ENCODE data around the gene RTN4IP1.
"Not testable (repeated sequence)": the region's sequence is repeated elsewhere in the genome, so short reads cannot be mapped to it uniquely, and the experiment has no call there.

The RTN4IP1 gene

DNA sequence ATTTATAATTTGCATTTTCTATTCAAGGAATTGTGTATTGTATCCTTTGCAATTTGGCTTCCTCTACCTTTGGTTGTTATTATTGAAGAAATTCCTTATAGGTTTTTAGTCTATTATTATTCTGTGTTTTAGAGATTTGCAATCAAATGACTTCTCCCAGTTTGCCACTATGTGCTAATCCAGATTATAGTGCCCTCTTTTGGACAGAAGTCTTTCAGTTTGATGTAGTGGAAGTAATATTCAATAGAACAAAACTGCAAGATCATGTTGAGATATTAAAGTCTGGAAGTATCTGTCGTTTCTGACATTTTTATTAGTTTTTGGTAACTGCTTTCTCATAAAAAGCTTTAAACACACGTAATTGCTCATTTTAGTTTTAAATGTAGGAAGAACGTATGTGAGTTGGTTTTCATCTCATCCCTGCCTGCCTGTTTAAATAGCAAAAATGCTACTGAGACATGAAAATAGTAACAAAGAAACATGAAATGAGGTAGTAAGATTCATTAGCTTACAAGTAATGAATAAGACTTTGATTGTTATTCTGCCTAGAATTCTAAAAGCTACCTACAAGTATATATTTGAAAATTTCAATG, 72.8 kb downstream of the RTN4IP1 start:
- TF ChIP-seq, protein P1, sequence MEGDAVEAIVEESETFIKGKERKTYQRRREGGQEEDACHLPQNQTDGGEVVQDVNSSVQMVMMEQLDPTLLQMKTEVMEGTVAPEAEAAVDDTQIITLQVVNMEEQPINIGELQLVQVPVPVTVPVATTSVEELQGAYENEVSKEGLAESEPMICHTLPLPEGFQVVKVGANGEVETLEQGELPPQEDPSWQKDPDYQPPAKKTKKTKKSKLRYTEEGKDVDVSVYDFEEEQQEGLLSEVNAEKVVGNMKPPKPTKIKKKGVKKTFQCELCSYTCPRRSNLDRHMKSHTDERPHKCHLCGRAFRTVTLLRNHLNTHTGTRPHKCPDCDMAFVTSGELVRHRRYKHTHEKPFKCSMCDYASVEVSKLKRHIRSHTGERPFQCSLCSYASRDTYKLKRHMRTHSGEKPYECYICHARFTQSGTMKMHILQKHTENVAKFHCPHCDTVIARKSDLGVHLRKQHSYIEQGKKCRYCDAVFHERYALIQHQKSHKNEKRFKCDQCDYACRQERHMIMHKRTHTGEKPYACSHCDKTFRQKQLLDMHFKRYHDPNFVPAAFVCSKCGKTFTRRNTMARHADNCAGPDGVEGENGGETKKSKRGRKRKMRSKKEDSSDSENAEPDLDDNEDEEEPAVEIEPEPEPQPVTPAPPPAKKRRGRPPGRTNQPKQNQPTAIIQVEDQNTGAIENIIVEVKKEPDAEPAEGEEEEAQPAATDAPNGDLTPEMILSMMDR (IDR thresholded peaks at IDR 0.05), result peak; percentile 62
- TF ChIP-seq ZFX (IDR thresholded peaks at IDR 0.05; ENCODE audit: borderline replicate concordance), result no peak
- H3K27ac ChIP-seq, result no peak overlapping the region

DNA sequence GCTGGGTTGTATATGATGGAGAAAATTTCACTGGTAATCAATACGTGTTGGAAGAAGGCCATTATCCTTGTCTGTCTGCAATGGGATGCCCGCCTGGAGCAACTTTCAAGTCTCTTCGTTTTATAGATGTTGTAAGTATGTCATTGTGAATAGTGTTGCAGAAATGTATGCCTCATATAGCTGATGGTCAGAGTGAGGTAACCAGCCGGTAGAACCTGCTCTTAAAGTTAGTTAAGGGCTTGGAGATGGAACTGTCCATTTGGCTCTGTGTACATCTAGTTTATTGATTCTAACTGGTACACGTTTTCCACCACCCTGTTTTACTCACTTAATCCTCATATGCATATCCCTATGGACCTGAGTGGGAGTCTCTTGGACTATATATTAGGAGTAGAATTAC, 73.5 kb downstream of the RTN4IP1 start:
- H3K27ac ChIP-seq, result peak overlapping the region; percentile 0; the same call in 1 of the 2 replicates
- TF ChIP-seq, protein P1 (IDR thresholded peaks at IDR 0.05), result no peak
- no peak for TF ChIP-seq ZFX (IDR thresholded peaks at IDR 0.05; ENCODE audit: borderline replicate concordance)

DNA sequence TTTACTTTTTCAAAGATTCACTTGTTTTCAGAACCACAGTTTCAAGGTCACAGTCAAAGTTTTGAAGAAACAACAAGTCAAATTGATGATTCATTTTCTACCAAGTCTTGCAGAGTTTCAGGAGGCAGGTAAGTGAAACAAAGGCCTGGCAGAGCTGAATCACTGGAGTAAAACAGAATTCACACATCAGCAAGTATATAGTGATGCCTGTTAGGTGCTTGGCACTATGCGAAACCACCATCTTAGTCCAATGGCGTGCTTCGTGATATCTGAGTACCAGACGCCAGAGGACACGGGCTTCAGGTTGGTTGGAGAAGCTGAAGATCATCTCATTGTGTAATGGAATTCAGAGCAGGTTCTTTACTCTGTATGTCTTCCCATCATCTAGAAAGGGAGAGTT, 75.9 kb downstream of the RTN4IP1 start:
- H3K27ac ChIP-seq, result no peak overlapping the region
- no peak for TF ChIP-seq ZFX (IDR thresholded peaks at IDR 0.05; ENCODE audit: borderline replicate concordance)
- TF ChIP-seq, protein P1 (IDR thresholded peaks at IDR 0.05), result no peak

DNA sequence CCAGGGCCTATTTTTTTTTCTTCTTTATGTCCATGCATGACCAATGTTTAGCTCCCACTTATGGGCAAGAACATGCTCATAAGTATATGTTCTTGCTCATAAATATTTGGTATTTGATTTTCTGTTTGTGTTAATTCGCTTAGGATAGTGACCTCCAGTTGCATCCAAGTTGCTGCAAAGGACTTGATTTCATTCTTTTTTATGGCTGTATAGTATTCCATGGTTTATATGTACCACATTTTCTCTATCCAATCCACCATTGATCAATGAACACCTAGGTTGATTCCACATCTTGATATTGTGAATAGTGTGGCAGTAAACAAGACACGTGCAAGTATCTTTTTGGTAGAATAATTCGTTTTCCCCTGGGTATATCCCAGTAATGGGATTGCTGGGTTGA, 78.1 kb downstream of the RTN4IP1 start:
- no peak overlapping the region for H3K27ac ChIP-seq
- no peak for TF ChIP-seq ZFX (IDR thresholded peaks at IDR 0.05; ENCODE audit: borderline replicate concordance)
- TF ChIP-seq, protein P1 (IDR thresholded peaks at IDR 0.05), result no peak

DNA sequence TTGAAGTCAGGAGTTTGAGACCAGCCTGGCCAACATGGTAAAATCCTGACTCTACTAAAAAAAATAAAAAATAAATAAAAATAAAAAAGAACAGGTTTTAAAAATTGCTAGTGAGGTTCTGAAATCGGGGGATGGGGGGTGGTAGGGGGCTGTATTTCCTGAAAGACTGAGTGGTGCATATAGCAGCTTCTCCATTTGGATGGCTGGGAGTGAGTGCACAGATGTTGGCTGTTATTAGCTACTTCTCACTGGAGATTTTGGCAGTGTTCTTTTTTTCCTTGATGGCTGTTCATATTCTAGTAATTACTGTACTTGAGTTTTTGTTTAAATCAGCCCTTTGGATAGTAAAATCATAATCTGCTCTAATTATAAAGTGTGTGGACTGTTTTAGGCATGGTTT, 79.8 kb downstream of the RTN4IP1 start:
- no peak overlapping the region for H3K27ac ChIP-seq
- TF ChIP-seq ZFX (IDR thresholded peaks at IDR 0.05; ENCODE audit: borderline replicate concordance), result no peak
- TF ChIP-seq, protein P1 (IDR thresholded peaks at IDR 0.05), result no peak

DNA sequence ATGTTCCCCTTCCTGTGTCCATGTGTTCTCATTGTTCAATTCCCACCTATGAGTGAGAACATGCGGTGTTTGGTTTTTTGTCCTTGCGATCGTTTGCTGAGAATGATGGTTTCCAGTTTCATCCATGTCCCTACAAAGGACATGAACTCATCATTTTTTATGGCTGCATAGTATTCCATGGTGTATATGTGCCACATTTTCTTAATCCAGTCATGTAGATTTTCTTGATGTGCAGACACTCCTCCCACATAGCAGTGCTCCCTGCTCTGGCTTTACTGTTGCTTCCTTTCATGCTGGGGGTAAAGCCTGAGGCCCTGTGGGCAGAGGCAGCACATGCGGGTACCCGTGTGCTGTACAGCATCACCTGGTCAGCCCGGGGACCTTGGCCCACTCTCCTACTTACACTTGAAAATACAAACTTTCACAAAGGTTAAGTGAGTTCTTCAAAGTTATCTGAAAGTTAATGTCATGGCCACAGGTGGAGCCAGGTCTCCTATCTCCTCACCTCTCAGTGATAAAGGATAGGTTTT, 80.3 kb downstream of the RTN4IP1 start:
- not testable (repeated sequence) for H3K27ac ChIP-seq

DNA sequence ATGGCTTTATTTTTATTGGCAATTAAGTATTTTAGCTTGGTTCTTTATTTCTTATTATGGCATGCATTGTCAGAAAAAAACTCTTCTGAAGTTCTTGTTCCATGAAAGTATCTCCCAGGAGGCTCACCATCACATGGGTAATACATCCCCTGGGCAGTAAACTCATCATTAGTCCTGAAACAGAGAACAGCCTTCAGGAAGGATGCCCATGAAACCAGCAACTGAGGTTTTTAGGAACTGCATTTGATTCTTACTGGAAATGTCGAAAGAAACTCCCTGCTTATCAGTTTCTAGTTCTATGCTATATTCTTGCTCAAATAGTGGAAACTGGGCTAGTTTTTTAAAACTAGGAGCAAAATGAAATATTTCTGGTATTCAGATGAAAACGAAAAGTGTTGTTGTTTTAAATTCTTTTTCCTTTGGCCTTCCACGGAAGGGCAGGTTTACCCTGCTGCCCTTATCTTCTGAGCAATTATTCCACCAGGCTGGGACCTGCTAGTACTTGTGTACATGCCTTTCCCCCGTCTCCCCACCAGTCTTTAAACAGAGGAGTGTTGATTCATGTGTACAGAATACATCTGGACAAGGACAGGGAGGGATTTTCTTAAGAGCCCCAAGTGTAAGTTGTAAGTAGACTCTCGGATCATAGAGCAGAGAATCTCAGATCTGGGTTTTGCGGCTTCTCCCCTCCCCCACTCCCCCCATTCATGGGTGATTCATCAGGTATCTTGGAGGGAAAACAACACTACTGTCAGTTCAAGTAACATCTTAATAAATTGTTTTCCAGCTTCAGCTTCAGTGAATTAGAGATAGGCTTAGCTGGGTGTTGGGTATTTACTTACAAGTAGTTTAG, 81.5 kb downstream of the RTN4IP1 start:
- no peak for TF ChIP-seq ZFX (IDR thresholded peaks at IDR 0.05; ENCODE audit: borderline replicate concordance)
- TF ChIP-seq, protein P1 (IDR thresholded peaks at IDR 0.05), result no peak

More for the DNA sequence above, 81.5 kb downstream of the RTN4IP1 start:
- H3K27ac ChIP-seq, result no peak overlapping the region

Measured in 22Rv1 (cell line).